GM23338 (cell line): ENCODE data around the gene PVRIG. TPM values are rescaled to one million over a fixed set of nuclear protein-coding genes. Genes with fewer than 3 reads are reported as not detected.

Experiments used
- ATAC-seq: fragments of 200-7000 bp; cut with Tn5 transposase; 3 replicates; pipeline ENCODE4 v1.9.1; 2020
- DNase-seq: peaks from one replicate; pipeline ENCODE4 v3.0.0-alpha.2; 2015; ENCODE audit warnings: low spot score
- H2AFZ ChIP-seq: fragments of 200-600 bp; sonication (generic); 2 replicates; pipeline ENCODE4 v1.8.0; 2016; ENCODE audit warnings: antibody characterized with exemption, mild to moderate bottlenecking, moderate library complexity
- H3F3A ChIP-seq: fragments of 200-600 bp; sonication (generic); replicated peaks from 2 replicates; pipeline ENCODE4 v1.8.0; 2017; ENCODE audit warnings: antibody characterized with exemption, mixed run types, low read depth
- H3K27ac ChIP-seq: fragments of 200-600 bp; sonication (generic); 2 replicates; pipeline ENCODE4 v1.6.1; 2016; ENCODE audit warnings: low read depth
- H3K27me3 ChIP-seq: fragments of 200-600 bp; sonication (generic); 2 replicates; pipeline ENCODE4 v1.8.0; 2016; ENCODE audit warnings: mild to moderate bottlenecking, mixed run types, moderate library complexity; ENCODE audit not compliant: insufficient read depth
- H3K36me3 ChIP-seq: fragments of 200-600 bp; sonication (generic); 2 replicates; pipeline ENCODE4 v1.8.0; 2016; ENCODE audit warnings: mild to moderate bottlenecking; ENCODE audit not compliant: insufficient read depth
- H3K4me1 ChIP-seq: fragments of 200-600 bp; sonication (generic); 2 replicates; pipeline ENCODE4 v1.8.0; 2016; ENCODE audit warnings: mild to moderate bottlenecking, moderate library complexity; ENCODE audit not compliant: insufficient read depth
- H3K4me2 ChIP-seq: fragments of 200-600 bp; sonication (generic); 2 replicates; pipeline ENCODE4 v1.7.1; 2017; ENCODE audit warnings: mixed run types
- H3K4me3 ChIP-seq: fragments of 200-600 bp; sonication (generic); 2 replicates; pipeline ENCODE4 v1.6.1; 2016; ENCODE audit warnings: mixed run types
- H3K79me2 ChIP-seq: fragments of 200-600 bp; sonication (generic); replicated peaks from 2 replicates; pipeline ENCODE4 v1.8.0; 2017; ENCODE audit warnings: mild to moderate bottlenecking; ENCODE audit not compliant: insufficient read depth
- H3K9me2 ChIP-seq: fragments of 200-600 bp; sonication (generic); 2 replicates; pipeline ENCODE4 v1.8.0; 2017; ENCODE audit not compliant: insufficient read depth
- H4K20me1 ChIP-seq: fragments of 200-600 bp; sonication (generic); replicated peaks from 2 replicates; pipeline ENCODE4 v1.8.0; 2017; ENCODE audit warnings: mild to moderate bottlenecking; ENCODE audit not compliant: insufficient read depth
- H3K27ac Mint-ChIP-seq: 2 replicates; pipeline ENCODE4 v1.8.0; 2020; ENCODE audit warnings: inconsistent platforms, mild to moderate bottlenecking, moderate library complexity, mixed read lengths
- H3K27me3 Mint-ChIP-seq: 3 replicates; pipeline ENCODE4 v1.8.0; 2022; ENCODE audit warnings: low read depth, mild to moderate bottlenecking, moderate library complexity, mixed read lengths, inconsistent platforms; ENCODE audit not compliant: insufficient read depth, poor library complexity
- H3K36me3 Mint-ChIP-seq: 3 replicates; pipeline ENCODE4 v1.8.0; 2021; ENCODE audit warnings: low read depth, mild to moderate bottlenecking, inconsistent platforms, moderate library complexity, mixed read lengths
- H3K4me1 Mint-ChIP-seq: 3 replicates; pipeline ENCODE4 v1.8.0; 2020; ENCODE audit warnings: mild to moderate bottlenecking, inconsistent platforms, mixed read lengths
- H3K4me3 Mint-ChIP-seq: 3 replicates; pipeline ENCODE4 v1.8.0; 2021; ENCODE audit warnings: moderate library complexity, mild to moderate bottlenecking, inconsistent platforms, mixed read lengths
- H3K9me3 Mint-ChIP-seq: 3 replicates; pipeline ENCODE4 v1.8.0; 2020; ENCODE audit warnings: moderate library complexity, mild to moderate bottlenecking, inconsistent platforms, mixed read lengths
- CREB1 ChIP-seq: fragments of 250-450 bp; sonication (Bioruptor Pico); IDR thresholded peaks from 2 replicates; pipeline ENCODE4 v1.5.0; 2020; ENCODE audit warnings: low read depth, mild to moderate bottlenecking, moderate library complexity
- CTCF ChIP-seq, 2 experiments: fragments of 200-600 bp in 1 of 2; sonication (generic) in 1 of 2; conservative IDR thresholded peaks; 2 replicates each; pipeline versions ENCODE4 v1.5.1 to v1.6.1; 2016 to 2017; ENCODE audit warnings: antibody characterized with exemption in 2 of 2, low read depth in 2 of 2, mild to moderate bottlenecking in 2 of 2, moderate library complexity in 1 of 2
- EZH2 ChIP-seq: fragments of 200-600 bp; sonication (generic); IDR thresholded peaks from one replicate; pipeline ENCODE4 v1.8.0; 2017; ENCODE audit warnings: antibody characterized with exemption, mild to moderate bottlenecking, low read depth; ENCODE audit not compliant: unreplicated experiment
- EZH2phosphoT487 ChIP-seq: fragments of 200-600 bp; sonication (generic); IDR thresholded peaks from one replicate; pipeline ENCODE4 v1.8.1; 2018; ENCODE audit warnings: antibody characterized with exemption; ENCODE audit not compliant: unreplicated experiment
- JUNB ChIP-seq: IDR thresholded peaks from one replicate; pipeline ENCODE4 v1.6.1; 2016; ENCODE audit warnings: antibody characterized with exemption; ENCODE audit not compliant: unreplicated experiment
- NANOG ChIP-seq: IDR thresholded peaks from 2 replicates; pipeline ENCODE4 v1.6.1; 2016; ENCODE audit warnings: antibody characterized with exemption, borderline replicate concordance
- POLR2AphosphoS5 ChIP-seq: IDR thresholded peaks from 2 replicates; pipeline ENCODE4 v1.6.1; 2016; ENCODE audit warnings: antibody characterized with exemption, low read depth
- STAT1 ChIP-seq: IDR thresholded peaks from one replicate; pipeline ENCODE4 v1.6.1; 2016; ENCODE audit warnings: antibody characterized with exemption; ENCODE audit not compliant: unreplicated experiment
- ZNF114 ChIP-seq: fragments of 250-450 bp; sonication (Bioruptor Pico); IDR thresholded peaks from 2 replicates; pipeline ENCODE4 v1.5.0; 2020; ENCODE audit warnings: mild to moderate bottlenecking, moderate library complexity
- ZNF331 ChIP-seq: fragments of 250-450 bp; sonication (Bioruptor Pico); IDR thresholded peaks from 2 replicates; pipeline ENCODE4 v1.5.0; 2020; ENCODE audit warnings: low read depth, mild to moderate bottlenecking, moderate library complexity
- polyA plus RNA-seq: library from polyadenylated mRNA; unstranded; fragments of >200 nt; fragmentation: Nextera tagmentation; extraction: Ambion mirVana; gene quantifications from 2 replicates; pipeline ENCODE4 v1.2.1, GENCODE V29; 2016
- total RNA-seq: library from RNA; depleted of rRNA; stranded (reverse); fragments of >200 nt; shearing (Covaris generic); gene quantifications from 2 replicates; pipeline ENCODE4 v1.2.3, GENCODE V29; 2014
- TF ChIP-seq, protein P1 (sequence below): IDR thresholded peaks from 2 replicates; pipeline ENCODE4 v1.6.1; 2016; ENCODE audit warnings: antibody characterized with exemption

Gene PVRIG
- total and polyA plus RNA-seq, 2 experiments from 2014 or later: 1.1 TPM; not detected in 1

DNA sequence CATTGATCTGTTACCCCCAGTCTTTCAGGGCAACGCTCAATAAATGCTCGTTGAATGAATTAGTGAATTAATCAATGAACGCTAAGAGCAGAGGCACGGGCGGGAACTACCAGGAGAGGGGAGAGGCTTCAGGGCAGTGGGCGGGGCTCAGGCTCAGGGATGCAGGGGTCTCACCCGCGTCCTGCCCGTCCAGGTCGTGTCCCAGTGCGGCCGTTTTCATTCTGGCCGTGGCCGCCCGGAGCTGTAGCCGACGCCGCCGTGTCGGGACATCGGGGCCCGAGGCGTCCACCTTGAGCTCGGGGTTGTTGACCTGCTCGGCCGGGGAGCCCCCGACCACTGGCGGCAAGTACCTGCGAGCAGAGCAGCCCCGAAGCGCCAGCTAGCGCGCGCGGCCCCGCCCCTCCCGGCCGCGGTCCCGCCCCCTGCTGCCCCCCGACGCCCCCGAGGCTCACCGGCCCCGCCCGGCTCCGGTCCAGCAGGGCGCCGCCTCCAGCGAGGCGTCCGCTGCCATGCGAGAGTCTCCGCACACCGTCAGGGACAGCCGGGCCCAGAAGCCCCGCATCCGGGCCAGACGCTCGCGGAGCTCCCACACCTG lies 48.6 kb upstream of the PVRIG start (continued):
- TF ChIP-seq ZNF114 (CRISPR knock-in tag) (no peak), STAT1 (no peak), EZH2 (no peak), CTCF (conservative IDR thresholded peaks at IDR 0.05; ENCODE audit: low read depth in 2 of 2) (no peak), ZNF331 (CRISPR knock-in tag) (no peak), EZH2phosphoT487 (no peak), JUNB (no peak)
- TF ChIP-seq, protein P1, sequence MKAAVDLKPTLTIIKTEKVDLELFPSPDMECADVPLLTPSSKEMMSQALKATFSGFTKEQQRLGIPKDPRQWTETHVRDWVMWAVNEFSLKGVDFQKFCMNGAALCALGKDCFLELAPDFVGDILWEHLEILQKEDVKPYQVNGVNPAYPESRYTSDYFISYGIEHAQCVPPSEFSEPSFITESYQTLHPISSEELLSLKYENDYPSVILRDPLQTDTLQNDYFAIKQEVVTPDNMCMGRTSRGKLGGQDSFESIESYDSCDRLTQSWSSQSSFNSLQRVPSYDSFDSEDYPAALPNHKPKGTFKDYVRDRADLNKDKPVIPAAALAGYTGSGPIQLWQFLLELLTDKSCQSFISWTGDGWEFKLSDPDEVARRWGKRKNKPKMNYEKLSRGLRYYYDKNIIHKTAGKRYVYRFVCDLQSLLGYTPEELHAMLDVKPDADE: no peak

GRCh38 chr7:100171840-100172239 lies 47.9 kb upstream of the PVRIG start:
- Mint-ChIP-seq H3K4me1 (peaks cover 58% of the 10 kb centered on the region), H3K27me3 (peaks cover 35% of the 10 kb centered on the region), H3K4me3 (peak overlapping the region; percentile 75), H3K36me3 (peaks cover 24% of the 10 kb centered on the region), H3K27ac (0 out of 2 replicates have a peak overlapping the region, but pooled peaks have one; percentile 63), H3K9me3 (no peaks in the 10 kb centered on the region; the same call in 2 of the 3 replicates)
- Histone ChIP-seq H3K4me1 (peaks cover 39% of the 10 kb centered on the region), H3K4me3 (peak overlapping the region; percentile 73), H4K20me1 (peaks cover 7% of the 10 kb centered on the region; the same call in 1 of the 2 replicates), H3K4me2 (peak overlapping the region; percentile 90), H3K27me3 (peaks cover 10% of the 10 kb centered on the region; the same call in 1 of the 2 replicates), H3K79me2 (peaks cover 12% of the 10 kb centered on the region), H3K27ac (no peak overlapping the region), H3K36me3 (peaks cover 4% of the 10 kb centered on the region; the same call in 1 of the 2 replicates), H3K9me2 (no peaks in the 10 kb centered on the region), H3F3A (peaks cover 28% of the 10 kb centered on the region), H2AFZ (no peak overlapping the region)
- DNase-seq (peak; percentile 73), ATAC-seq (peak; percentile 23)
- TF ChIP-seq CREB1 (CRISPR knock-in tag) (no peak), NANOG (no peak), POLR2AphosphoS5 (0 out of 2 replicates have a peak, but pooled peaks have one; percentile 28), ZNF114 (CRISPR knock-in tag) (no peak)
